ENCODE results near the gene ECT2L.
"Not testable (repeated sequence)": the region's sequence is repeated elsewhere in the genome, so short reads cannot be mapped to it uniquely, and the experiment has no call there.

ECT2L gene

GRCh38 chr6:138863321-138863720, 67.4 kb downstream of the ECT2L start:
- FAIRE-seq: no peak

DNA sequence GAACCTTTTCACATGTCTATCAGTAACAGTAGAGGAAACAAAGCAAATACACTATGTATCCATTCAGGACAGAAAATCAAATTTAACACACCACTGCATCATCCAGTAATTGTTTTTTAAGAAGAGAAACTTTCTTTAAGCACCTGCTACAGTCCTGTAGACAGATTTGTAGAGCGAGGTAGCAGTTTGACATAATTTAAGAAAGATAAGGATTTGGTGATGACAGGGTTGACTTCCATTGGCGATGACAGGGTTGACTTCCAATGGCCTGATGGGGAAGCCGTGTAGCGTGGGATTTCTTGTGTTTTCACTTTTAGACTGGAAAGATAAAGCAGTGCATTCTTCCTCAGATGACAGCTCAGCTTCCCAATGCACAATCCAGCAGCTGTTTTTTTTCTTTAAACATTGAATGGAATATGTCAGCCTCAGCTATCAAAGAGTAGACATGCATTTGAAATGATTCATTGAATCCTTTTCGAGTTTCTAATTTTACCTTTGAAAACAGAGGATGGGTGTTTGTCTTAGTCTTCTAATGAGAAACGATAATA, 68.5 kb downstream of the ECT2L start:
- no peak for FAIRE-seq

DNA sequence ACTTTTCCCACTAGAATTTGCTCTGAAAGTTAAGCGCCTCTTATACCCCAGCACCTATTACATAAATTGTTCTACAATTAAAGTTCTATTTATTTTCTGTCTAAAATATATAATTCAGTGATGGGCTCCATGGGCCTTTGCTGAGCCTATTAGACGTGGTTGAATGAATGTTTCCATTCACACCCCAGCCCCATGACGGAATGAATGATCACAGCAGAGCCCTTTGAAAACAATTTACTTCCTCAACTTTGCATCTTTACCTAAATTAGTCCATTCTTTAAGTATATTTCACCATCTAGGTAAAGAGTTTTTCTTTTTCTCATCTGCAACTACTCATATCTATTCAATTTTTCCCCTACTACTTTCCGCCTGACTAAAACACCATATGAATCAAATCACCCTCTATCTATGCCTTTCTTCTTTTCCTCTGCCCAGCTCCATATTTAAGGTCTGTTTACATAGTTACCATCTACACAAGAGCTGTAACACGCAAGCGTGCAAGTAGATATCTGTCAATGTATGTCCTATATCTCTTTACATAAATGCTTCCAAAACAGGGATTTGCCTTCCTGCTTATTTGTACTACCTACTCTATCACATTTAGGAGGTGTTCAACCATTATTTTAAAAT, 69.7 kb downstream of the ECT2L start:
- no peak for FAIRE-seq

DNA sequence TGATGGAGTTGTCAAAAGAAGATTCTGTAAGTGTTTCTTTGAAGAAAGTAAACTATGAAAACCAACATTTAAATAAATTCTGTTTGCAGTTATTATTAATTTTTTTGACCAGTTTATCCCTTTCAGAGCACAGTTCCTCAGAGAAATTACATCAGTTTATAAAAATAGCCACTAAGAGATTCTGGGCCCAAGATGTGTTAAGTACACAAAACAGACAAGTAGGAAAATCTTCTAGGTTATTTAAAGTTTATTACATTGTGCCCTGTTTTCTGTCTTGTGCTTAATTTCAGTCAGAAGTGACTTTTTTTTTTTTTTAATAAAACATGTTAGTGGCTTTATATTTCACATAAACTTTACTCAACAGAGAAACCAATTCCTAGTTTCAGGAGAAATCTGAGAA, 72.3 kb downstream of the ECT2L start:
- FAIRE-seq: peak; percentile 50

- FAIRE-seq: no peak
Observed at GRCh38 chr6:138869398-138869797, 73.5 kb downstream of the ECT2L start.

DNA sequence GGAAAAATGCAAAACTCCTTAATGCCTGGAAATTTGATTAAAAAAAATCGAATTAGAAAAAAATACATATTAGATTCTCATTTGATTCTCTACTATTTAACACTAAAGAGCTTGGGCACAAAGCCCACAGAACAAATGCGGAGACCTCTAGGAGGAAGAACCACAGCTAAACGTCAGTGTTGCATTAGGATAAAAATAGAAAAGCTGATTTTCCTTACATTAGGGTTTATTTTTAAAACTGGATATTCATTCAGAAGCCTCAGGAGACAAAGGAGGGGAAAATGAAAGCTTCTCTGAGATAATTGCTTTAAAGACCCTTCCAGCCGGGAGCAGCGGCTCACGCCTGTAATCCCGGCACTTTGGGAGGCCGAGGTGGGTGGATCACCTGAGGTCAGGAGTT, 77.3 kb downstream of the ECT2L start:
- no peak for FAIRE-seq

GRCh38 chr6:138882369-138883017, 86.6 kb downstream of the ECT2L start:
- no peak for FAIRE-seq

- FAIRE-seq: no peak
Observed at GRCh38 chr6:138885156-138885819, 89.4 kb downstream of the ECT2L start.

GRCh38 chr6:138891255-138891986, 95.5 kb downstream of the ECT2L start:
- FAIRE-seq: no peak

DNA sequence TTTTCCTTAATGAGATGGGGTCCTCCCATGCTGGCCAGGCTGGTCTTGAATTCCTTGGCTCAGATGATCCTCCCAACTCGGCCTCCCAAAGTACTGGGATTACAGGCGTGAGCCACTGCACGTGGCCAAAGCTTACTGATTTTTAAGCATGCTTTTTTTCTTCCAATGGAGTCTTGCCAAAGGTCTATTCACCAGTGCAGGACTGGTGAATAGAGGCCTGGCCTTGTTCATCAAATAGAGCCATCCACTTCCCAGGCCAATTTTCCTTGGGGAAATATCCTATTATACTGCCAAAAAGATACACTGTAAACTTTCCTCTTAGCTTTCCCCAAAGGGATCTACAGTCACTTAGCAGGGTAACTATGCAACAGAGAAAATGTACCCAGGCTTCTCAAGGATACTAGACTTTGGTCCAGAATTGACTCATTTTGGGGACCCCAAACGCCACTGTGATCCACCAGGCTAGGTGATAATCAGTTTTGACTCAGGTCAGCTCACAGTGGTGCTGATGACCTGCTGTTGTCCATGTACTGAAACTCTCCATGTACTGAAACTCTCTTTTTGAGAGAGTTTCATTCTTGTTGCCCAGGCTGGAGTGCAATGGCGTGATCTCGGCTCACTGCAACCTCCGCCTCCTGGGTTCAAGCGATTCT, 100.3 kb downstream of the ECT2L start:
- FAIRE-seq: no peak

GRCh38 chr6:138897031-138897430, 101.1 kb downstream of the ECT2L start:
- no peak for FAIRE-seq

DNA sequence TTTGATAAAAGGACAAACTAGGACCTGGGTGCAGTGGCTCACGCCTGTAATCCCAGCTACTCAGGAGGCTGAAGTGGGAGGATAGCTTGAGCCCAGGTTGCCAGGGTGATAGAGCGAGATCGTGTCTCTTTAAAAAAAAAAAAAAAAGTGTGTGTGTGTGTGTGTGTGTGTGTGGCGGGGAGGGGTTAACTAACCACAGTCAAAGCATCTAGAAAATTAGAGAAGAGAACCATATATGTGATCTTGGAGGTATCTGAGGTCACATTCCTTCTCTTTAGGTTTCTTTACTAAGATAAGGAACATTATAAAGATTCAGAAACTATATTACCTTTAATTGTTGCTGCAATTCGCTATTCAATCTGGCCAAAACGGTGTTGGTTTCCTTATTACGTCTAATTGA, 111.3 kb downstream of the ECT2L start:
- FAIRE-seq: no peak

DNA sequence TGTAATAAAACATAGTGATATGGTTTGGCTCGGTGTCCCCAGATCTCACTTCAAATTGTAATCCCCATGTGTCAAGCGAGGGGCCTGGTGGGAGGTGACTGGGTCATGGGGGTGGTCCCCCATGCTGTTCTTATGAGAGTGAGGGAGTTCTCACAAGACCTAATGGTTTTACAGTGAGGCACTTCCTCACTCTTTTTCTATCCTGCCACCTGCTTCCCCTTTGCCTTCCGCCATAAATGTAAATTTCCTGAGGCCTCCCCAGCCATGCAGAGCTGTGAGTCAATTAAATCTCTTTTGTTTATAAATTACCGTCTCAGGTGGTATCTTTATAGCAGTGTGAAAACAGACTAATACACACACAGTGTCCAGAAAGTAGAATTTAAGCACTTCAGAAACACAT, 113.6 kb downstream of the ECT2L start:
- no peak for FAIRE-seq

GRCh38 chr6:138909975-138910374, 114.1 kb downstream of the ECT2L start:
- FAIRE-seq: no peak

DNA sequence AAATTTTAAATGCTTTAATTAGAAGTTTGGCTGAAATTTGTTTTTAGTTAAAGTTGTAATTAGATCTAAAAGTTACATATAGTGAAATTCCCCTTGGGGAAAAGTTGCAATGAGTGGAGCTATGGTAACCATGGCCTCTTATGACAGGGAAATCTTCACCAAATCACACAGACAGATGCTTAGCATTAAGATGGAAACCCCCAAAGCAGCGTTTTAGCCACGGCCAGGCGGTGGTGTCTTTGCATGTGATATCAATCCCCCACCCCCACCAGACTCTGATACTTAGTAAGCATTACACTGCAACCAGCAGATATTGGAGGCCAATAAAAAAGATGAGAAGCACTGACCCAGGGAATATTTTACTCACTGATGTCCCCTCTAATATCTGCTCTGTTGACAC, 116.4 kb downstream of the ECT2L start:
- no peak for FAIRE-seq

DNA sequence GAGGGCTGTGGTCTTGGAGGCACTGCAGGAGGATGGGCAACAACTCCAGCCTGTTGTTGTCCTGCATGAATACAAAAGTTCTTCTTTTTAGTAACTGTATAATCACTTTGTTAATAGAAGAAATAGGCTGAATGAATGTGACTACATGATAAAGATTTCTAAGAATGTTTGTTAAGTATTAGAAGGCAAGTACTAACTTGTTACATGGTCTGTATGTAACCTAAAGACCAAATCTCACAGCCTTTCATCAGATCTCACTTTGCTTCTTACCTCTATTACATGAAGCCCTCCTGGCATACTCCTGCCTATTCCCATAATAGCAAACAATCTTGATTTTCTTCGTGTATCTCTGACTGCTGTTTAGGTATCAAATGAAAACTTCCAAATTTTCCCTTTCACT, 118.8 kb downstream of the ECT2L start:
- FAIRE-seq: no peak

- no peak for FAIRE-seq
Observed at GRCh38 chr6:138920906-138921305, 125.0 kb downstream of the ECT2L start.

GRCh38 chr6:138923561-138923960, 127.7 kb downstream of the ECT2L start:
- no peak for FAIRE-seq

- FAIRE-seq: no peak
Observed at GRCh38 chr6:138925806-138926205, 129.9 kb downstream of the ECT2L start.

- no peak for FAIRE-seq
Observed at GRCh38 chr6:138926579-138926978, 130.7 kb downstream of the ECT2L start.

DNA sequence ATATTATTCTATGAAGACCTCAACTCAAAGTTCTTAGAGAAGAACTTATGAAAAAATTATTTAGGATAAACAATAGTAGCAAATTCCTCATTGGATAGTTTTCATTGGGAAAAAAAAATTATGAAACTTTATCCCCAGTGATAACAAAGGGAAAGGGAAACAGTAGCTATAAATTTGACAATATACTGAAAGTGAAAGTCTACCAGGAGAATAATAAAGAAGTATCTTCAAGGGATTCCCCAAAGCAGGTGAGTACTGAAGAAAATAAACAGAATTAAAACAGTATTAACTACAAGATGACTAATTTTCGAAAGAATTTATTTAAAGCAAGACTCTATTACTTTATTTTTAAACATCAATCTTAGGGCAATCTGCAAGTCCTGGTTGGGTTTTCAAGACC, 135.8 kb downstream of the ECT2L start:
- no peak for FAIRE-seq

- FAIRE-seq: not testable (repeated sequence)
Observed at GRCh38 chr6:138936873-138937272, 141.0 kb downstream of the ECT2L start.

Data from endometrium (tissue), 2 donors.